Panc1 (cell line): ENCODE measurements around the gene TMEM244. TPM values are rescaled to one million over a fixed set of nuclear protein-coding genes. Genes with fewer than 3 reads are reported as not detected.

Experiments used
- ATAC-seq: fragments of 200-7000 bp; cut with Tn5 transposase; 2 replicates; pipeline ENCODE4 v1.9.1; 2020; ENCODE audit warnings: mild to moderate bottlenecking, moderate library complexity
- BruUV-seq: library from RNA; stranded (reverse); fragments of 400-500 nt; replicated peaks from 2 replicates; lab custom pipeline; 2021; lab: Mats Ljungman, UMichigan
- CTCF ChIA-PET: fragments of 300-600 bp; sonication (Branson Sonifier 250); formaldehyde crosslinking; loops from one replicate; lab custom pipeline; 2022; ENCODE audit warnings: antibody characterized with exemption; lab: Charles Lee
- POLR2A ChIA-PET: fragments of 300-600 bp; sonication (Branson Sonifier 250); formaldehyde crosslinking; loops from one replicate; lab custom pipeline; 2022; ENCODE audit warnings: antibody characterized with exemption; lab: Charles Lee
- DNase-seq: peaks from one replicate; pipeline ENCODE4 v3.0.0-alpha.2; 2010; ENCODE audit warnings: low read depth, low spot score
- H3K27ac ChIP-seq: 2 replicates; pipeline ENCODE4 v1.5.1; 2011; ENCODE audit warnings: mild to moderate bottlenecking, low read length, inconsistent platforms
- H3K27me3 ChIP-seq: fragments of 200-500 bp; sonication (Bioruptor generic); 2 replicates; pipeline ENCODE4 v1.6.0; 2014; ENCODE audit warnings: low read length, inconsistent platforms; ENCODE audit not compliant: control insufficient read depth, insufficient read depth
- H3K36me3 ChIP-seq: fragments of 200-500 bp; sonication (Bioruptor generic); 2 replicates; pipeline ENCODE4 v1.5.1; 2014; ENCODE audit warnings: inconsistent platforms, mild to moderate bottlenecking, low read length, moderate library complexity; ENCODE audit not compliant: control insufficient read depth, insufficient read depth
- H3K4me1 ChIP-seq: 2 replicates; pipeline ENCODE4 v1.5.1; 2011; ENCODE audit warnings: inconsistent platforms, mild to moderate bottlenecking, low read length, moderate library complexity; ENCODE audit not compliant: control insufficient read depth, insufficient read depth
- H3K4me3 ChIP-seq, 2 experiments: 2 replicates each; pipeline ENCODE4 v1.5.1; 2011 to 2012; ENCODE audit warnings: low read depth in 2 of 2, low read length in 2 of 2, mild to moderate bottlenecking in 2 of 2, inconsistent platforms in 1 of 2, moderate library complexity in 1 of 2
- H3K9me3 ChIP-seq: fragments of 200-500 bp; sonication (Bioruptor generic); 2 replicates; pipeline ENCODE4 v1.5.1; 2014; ENCODE audit warnings: low read depth, mild to moderate bottlenecking, inconsistent platforms, low read length, moderate library complexity; ENCODE audit not compliant: control insufficient read depth, insufficient read depth
- CTCF ChIP-seq: fragments of 450-650 bp; IDR thresholded peaks from 2 replicates; pipeline ENCODE4 v1.5.1; 2017; ENCODE audit warnings: mild to moderate bottlenecking
- POLR2AphosphoS5 ChIP-seq: IDR thresholded peaks from 2 replicates; pipeline ENCODE4 v1.6.1; 2012; ENCODE audit warnings: mild to moderate bottlenecking, low read depth, low read length, moderate library complexity
- SIN3A ChIP-seq: IDR thresholded peaks from 2 replicates; pipeline ENCODE4 v1.6.1; 2012; ENCODE audit warnings: low read depth, mild to moderate bottlenecking, low read length, moderate library complexity, borderline replicate concordance; ENCODE audit not compliant: insufficient read depth
- TCF7L2 ChIP-seq: IDR thresholded peaks from 2 replicates; pipeline ENCODE4 v1.6.1; 2011; ENCODE audit warnings: mild to moderate bottlenecking, low read depth, low read length, inconsistent platforms
- in situ Hi-C: cut with HindIII; loops from 2 replicates; pipeline ENCODE4 v1.10.0; 2016; ENCODE audit warnings: low sequenced_read_pairs, low pct_unique_long_range_greater_than_20kb
- intact Hi-C: fragments of 100-400 bp; cut with micrococcal nuclease; formaldehyde crosslinking; loops from one replicate; pipeline ENCODE4 v1.10.0; 2022; ENCODE audit not compliant: unreplicated experiment
- total RNA-seq: library from RNA; stranded (reverse); gene quantifications from one replicate; pipeline ENCODE4 v1.2.1, GENCODE V29; 2021; ENCODE audit not compliant: unreplicated experiment
- TF ChIP-seq, protein P1 (sequence below), 2 experiments: IDR thresholded peaks; 2 replicates each; pipeline ENCODE4 v1.6.1; 2011 to 2012; ENCODE audit warnings: low read depth in 2 of 2, control low read depth in 1 of 2, low read length in 1 of 2, mild to moderate bottlenecking in 1 of 2, moderate library complexity in 1 of 2; ENCODE audit not compliant: insufficient read depth in 1 of 2

TMEM244 gene
- total RNA-seq, 1 experiment from 2014 or later = not detected

DNA sequence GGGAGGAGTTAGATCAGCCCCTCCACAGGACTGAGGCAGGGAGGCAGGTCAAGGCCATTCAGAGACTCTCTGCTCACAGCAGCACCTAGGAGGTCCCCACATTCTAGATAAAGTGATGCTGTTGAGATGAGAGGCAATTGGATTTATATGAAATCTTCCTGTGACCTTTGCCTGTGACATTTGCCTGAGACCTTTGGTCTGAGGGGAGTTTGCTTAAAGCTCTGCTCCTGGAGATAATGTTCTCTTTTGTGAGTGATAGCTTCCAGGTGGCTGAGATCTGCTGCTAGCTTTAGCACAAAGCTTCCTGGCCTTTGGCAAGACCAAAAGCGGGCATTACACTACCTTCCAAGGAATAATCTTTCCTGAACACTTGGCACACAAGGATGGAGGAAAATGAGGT, 43.3 kb downstream of the TMEM244 start:
- Histone ChIP-seq H3K4me1 (no peaks in the 10 kb centered on the region), H3K4me3 (no peak overlapping the region), H3K27me3 (no peaks in the 10 kb centered on the region), H3K27ac (no peak overlapping the region), H3K9me3 (no peaks in the 10 kb centered on the region), H3K36me3 (no peaks in the 10 kb centered on the region)
- POLR2A ChIA-PET = no interaction called here
- CTCF ChIA-PET = no interaction called here
- BruUV-seq = no TSS peak
- no peak for TF ChIP-seq POLR2AphosphoS5
- TF ChIP-seq, protein P1, sequence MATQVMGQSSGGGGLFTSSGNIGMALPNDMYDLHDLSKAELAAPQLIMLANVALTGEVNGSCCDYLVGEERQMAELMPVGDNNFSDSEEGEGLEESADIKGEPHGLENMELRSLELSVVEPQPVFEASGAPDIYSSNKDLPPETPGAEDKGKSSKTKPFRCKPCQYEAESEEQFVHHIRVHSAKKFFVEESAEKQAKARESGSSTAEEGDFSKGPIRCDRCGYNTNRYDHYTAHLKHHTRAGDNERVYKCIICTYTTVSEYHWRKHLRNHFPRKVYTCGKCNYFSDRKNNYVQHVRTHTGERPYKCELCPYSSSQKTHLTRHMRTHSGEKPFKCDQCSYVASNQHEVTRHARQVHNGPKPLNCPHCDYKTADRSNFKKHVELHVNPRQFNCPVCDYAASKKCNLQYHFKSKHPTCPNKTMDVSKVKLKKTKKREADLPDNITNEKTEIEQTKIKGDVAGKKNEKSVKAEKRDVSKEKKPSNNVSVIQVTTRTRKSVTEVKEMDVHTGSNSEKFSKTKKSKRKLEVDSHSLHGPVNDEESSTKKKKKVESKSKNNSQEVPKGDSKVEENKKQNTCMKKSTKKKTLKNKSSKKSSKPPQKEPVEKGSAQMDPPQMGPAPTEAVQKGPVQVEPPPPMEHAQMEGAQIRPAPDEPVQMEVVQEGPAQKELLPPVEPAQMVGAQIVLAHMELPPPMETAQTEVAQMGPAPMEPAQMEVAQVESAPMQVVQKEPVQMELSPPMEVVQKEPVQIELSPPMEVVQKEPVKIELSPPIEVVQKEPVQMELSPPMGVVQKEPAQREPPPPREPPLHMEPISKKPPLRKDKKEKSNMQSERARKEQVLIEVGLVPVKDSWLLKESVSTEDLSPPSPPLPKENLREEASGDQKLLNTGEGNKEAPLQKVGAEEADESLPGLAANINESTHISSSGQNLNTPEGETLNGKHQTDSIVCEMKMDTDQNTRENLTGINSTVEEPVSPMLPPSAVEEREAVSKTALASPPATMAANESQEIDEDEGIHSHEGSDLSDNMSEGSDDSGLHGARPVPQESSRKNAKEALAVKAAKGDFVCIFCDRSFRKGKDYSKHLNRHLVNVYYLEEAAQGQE (IDR thresholded peaks at IDR 0.05; ENCODE audit: insufficient read depth in 1 of 2, low read depth in 2 of 2, low read length in 1 of 2) = no peak
- TF ChIP-seq SIN3A = no peak
- TF ChIP-seq CTCF = no peak
- TF ChIP-seq TCF7L2 = no peak
- in situ Hi-C loops = no loop called here
- intact Hi-C loops = no loop called here
- DNase-seq (no peak), ATAC-seq (no peak)

DNA sequence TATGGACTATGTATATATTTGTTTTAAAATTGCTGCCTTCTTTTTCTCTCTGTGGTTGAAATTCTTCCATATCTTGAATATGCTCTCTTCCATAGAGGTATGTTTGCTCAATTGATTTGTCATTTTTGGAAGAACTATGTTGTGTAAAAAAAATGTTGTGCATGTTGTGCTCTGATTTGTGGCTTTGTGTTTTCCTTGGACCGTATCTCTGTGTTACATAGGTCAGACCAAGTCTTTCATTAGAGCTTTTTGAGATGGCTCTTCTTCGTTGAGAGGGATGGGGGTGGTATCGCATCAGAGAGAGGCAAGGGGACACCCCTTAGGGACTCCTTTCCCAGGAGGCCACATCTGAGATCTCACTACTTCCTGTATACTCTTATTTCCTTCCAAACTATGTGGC, 43.8 kb downstream of the TMEM244 start:
- DNase-seq (no peak), ATAC-seq (no peak)
- ChIA-PET POLR2A (no interaction called here), CTCF (no interaction called here)
- intact Hi-C loops = no loop called here
- no peak for TF ChIP-seq CTCF
- TF ChIP-seq TCF7L2 = no peak
- TF ChIP-seq, protein P1 (IDR thresholded peaks at IDR 0.05; ENCODE audit: insufficient read depth in 1 of 2, low read depth in 2 of 2, low read length in 1 of 2) = no peak
- no peak for TF ChIP-seq POLR2AphosphoS5
- no peak for TF ChIP-seq SIN3A
- Histone ChIP-seq H3K4me1 (no peaks in the 10 kb centered on the region), H3K36me3 (no peaks in the 10 kb centered on the region), H3K4me3 (no peak overlapping the region), H3K27ac (no peak overlapping the region), H3K9me3 (no peaks in the 10 kb centered on the region), H3K27me3 (no peaks in the 10 kb centered on the region)
- in situ Hi-C loops = no loop called here
- no TSS peak for BruUV-seq
